H1 (cell line): ENCODE data around the gene ST6GALNAC4. TPM values are rescaled to one million over a fixed set of nuclear protein-coding genes. Genes with fewer than 3 reads are reported as not detected.

Source experiments
- RAD21 ChIP-seq, 2 experiments: IDR thresholded peaks in 1 of 2; conservative IDR thresholded peaks in 1 of 2; 2 replicates each; pipeline ENCODE4 v1.6.1; 2011; ENCODE audit warnings: low read depth in 2 of 2, low read length in 2 of 2, improper control_type of control experiment in 1 of 2, inconsistent platforms in 1 of 2, mild to moderate bottlenecking in 1 of 2, moderate library complexity in 1 of 2
- polyA plus RNA-seq, 7 experiments: library from polyadenylated mRNA; depleted of rRNA in 3 of 7; stranded (reverse) in 5 of 7; unstranded in 2 of 7; fragments of >200 nt in 5 of 7; fragments of 200-250 nt in 2 of 7; gene quantifications; 1 replicate in 5 of 7; 2 replicates in 1 of 7; 4 replicates in 1 of 7; pipeline versions ENCODE4 v1.2.1 to v1.2.3, GENCODE V29; 2011 to 2013; ENCODE audit warnings: missing spikeins in 2 of 7, mixed read lengths in 2 of 7
- total RNA-seq: library from RNA; stranded (reverse); fragmentation: NEBNext Ultra II Directional; extraction: Animal tissue kit (Norgen Biotek cat#: 25700); gene quantifications from 2 replicates; pipeline ENCODE4 v1.2.1, GENCODE V29; 2021

The ST6GALNAC4 gene
- total and polyA plus RNA-seq, 2 of the 8 experiments (the other 6 are each of a cell fraction or from before 2014, with no cell fraction given), result 21.8 to 34.1 TPM

- no peak for TF ChIP-seq RAD21 (IDR thresholded peaks at IDR 0.05 in 1 of 2, conservative IDR thresholded peaks at IDR 0.05 in 1 of 2; ENCODE audit: low read depth in 2 of 2, low read length in 2 of 2)
These were observed 41.9 kb upstream of the ST6GALNAC4 start (continued) for GRCh38 chr9:127958728-127959127.
